B cell (primary cell): ENCODE data around the gene FUNDC2.

ENCODE experiments used
- CTCF ChIP-seq: fragments of 200-600 bp; IDR thresholded peaks from one replicate; pipeline ENCODE4 v1.8.0; 2022; ENCODE audit warnings: antibody characterized with exemption, mild to moderate bottlenecking
- EZH2 ChIP-seq: IDR thresholded peaks from 2 replicates; pipeline ENCODE4 v1.6.1; 2012; ENCODE audit warnings: borderline replicate concordance, low read depth, mild to moderate bottlenecking, moderate library complexity, low read length; ENCODE audit not compliant: insufficient read depth, poor library complexity, severe bottlenecking

GRCh38 chrX:155035688-155036087 lies 9.0 kb downstream of the FUNDC2 start:
- TF ChIP-seq CTCF (no peak), EZH2 (no peak)
